NCI-H2107 treated with DMSO at 0.1 percent for 48 hours (cell line): ENCODE measurements around the gene COL26A1.
"Not testable (repeated sequence)": the region's sequence is repeated elsewhere in the genome, so short reads cannot be mapped to it uniquely, and the experiment has no call there.

Experiments
- DNase-seq: peaks from one replicate; lab custom pipeline; 2025; ENCODE audit not compliant: unreplicated experiment; lab: John Stamatoyannopoulos, UW

Gene COL26A1

DNA sequence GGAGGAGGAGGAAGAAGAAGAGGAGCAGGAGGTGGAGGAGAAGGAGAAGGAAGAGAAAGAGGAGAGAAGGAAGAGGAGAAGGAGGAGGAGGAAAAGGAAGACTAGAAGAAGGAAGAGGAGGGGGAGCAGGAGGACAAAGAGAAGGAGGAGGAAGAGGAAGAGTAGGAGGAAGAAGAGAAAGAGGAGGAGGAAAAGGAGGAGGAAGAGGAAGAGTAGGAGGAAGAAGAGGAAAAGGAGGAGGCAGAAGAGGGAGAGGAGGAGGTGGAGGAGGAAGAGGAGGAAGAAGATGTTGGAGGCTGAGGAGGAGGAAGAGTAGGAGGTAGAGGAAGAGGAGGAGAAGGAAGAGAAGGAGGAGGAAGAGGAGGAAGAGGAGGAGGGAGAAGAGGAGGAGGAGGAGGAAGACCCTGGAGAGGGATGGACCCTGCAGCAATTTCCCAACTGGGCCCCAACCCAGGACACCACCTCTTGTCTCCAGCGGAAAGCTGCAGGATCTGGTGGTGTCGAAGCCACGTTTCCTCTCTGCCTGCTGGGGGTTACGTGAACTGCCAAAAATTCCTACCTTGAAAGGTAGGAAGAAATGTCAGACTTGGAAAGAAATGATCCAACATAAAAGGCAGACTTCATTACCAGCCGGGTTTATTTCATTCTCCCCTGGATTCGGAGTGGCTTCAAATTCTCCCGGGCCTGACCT lies 38.9 kb downstream of the COL26A1 start:
- DNase-seq = no peak

GRCh38 chr7:101402081-101402779 lies 39.6 kb downstream of the COL26A1 start:
- no peak for DNase-seq

DNA sequence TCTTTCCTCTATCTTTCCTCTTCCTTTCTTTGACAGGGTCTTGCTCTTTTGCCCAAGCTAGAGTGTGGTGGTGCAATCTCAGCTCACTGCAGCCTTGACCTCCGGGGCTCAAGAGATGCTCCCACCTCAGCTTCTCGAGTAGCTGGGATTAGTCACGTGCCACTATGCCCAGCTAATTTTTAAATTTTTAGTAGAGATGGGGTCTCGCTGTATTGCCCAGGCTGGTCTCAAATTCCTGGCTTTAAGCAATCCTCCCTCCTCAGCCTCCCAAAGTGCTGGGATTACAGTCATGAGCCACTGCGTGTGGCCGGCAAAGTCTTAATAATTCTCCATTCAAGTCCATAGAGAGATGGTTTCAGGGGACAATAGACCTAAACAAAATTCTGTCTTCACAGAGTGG lies 40.2 kb downstream of the COL26A1 start:
- DNase-seq = no peak

GRCh38 chr7:101405474-101406067 lies 42.9 kb downstream of the COL26A1 start:
- DNase-seq = no peak

DNA sequence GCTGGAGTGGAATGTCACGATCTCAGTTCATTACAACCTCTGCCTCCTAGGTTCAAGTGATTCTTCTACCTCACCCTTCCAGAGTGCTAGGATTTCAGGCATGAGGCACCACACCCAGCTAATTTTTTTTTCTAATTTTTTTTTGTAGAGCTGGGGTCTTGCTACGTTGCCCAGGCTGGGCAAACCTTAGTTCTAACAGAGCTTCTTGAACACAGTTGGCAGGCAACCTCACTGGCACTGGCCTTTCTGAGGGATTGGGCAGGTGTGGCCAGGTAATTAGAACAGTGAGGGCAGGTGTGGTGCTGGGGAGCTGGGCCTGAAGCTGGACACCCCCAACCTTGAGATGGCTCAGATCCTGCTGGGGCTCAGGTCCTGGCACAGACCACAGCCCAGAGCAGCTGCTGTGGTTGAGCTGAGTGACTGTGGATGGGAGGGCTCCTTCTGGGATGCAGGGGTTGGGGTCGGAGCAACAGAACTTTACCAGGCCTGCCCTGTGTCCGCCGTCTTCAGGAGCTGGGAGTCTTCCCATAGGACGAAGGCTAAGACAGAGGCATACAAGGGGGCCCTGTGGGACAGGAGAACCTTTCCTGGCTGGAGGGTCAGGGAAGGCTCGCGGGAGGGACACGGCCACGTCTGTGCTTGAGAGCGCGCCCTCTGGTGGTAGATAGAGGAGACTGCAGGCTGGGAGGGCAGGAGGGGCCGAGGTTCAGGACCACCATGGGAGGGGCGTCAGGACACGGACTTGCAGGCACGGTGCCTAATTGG lies 48.2 kb downstream of the COL26A1 start:
- no peak for DNase-seq

DNA sequence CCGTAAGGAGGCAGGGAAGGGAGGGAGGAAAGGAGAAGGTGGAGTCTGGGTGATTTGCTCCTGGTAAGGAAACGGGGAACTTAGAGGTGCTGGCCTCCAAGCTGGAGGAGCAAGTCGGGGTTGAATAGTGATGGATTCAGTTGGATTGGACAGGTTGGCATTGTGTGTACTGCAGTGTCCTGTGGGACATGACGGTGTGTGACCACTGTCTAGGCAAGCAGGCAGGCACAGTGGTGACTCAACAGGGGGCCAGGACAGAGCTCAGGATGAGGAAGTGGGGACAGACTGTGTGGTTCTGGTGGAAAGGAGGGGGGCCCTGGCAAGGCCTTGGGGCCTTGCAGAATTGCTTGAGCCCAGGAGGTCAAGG lies 48.8 kb downstream of the COL26A1 start:
- DNase-seq = no peak

DNA sequence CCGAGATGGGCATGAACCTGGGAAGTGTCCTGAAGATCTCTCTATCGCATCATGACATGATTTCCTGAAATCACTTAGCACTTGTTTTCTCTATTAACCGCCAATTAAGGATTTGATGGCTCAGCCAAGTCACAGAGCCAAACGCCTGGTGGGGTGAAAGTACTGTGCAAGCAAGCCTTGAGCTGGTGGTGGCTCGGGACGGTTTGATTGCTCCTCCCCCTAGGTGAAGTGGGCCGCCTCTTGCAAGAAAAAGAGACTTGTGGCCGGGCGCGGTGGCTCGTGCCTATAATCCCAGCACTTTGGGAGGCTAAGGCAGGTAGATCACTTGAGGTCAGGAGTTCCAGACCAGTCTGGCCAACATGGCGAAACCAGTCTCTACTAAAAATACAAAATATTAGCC lies 50.3 kb downstream of the COL26A1 start:
- no peak for DNase-seq

- DNase-seq = no peak
Measured at GRCh38 chr7:101418694-101419093, 56.0 kb downstream of the COL26A1 start.

DNA sequence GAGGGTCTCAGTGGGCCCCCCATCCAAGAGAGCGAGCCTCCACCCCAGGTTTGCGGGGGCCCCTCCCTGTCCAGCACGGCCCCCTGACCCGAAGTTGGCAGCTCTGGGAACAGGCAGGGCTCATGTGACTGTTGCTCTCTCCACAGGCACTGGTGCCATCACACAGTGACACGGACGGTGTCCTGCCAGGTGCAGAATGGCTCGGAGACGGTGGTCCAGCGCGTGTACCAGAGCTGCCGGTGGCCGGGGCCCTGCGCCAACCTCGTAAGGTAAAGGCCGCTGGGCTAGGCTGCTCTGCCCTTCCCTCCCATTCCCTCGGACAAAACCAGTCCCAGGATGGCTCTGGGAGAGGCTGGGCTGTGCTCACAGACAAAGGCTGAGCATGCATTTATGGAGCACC lies 57.2 kb downstream of the COL26A1 start:
- DNase-seq = no peak

DNA sequence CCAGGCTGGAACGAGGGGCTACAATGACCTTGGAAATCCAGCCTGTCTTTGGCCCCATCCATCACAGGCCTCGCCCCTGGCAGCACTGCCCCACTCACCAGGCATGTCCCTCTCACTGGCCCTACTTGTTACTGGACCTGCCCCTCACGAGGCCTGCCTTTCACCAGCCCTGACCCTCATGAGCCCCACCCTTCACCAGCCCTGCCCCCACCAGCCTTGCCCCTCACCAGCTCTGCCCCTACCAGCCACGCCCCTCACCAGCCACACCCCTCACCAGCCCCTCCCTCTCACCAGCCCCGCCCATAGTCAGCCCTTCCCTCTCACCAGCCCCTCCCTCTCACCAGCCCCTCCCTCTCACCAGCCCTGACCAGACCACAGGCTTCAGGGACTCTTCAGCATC lies 57.8 kb downstream of the COL26A1 start:
- no peak for DNase-seq

GRCh38 chr7:101422356-101423195 lies 59.9 kb downstream of the COL26A1 start:
- DNase-seq = no peak

GRCh38 chr7:101426303-101427011 lies 63.8 kb downstream of the COL26A1 start:
- no peak for DNase-seq

GRCh38 chr7:101428093-101428866 lies 65.6 kb downstream of the COL26A1 start:
- no peak for DNase-seq

GRCh38 chr7:101432316-101432715 lies 69.6 kb downstream of the COL26A1 start:
- no peak for DNase-seq

- no peak for DNase-seq
Measured at GRCh38 chr7:101433688-101434087, 71.0 kb downstream of the COL26A1 start.

- DNase-seq = not testable (repeated sequence)
Measured at GRCh38 chr7:101434155-101434554, 71.5 kb downstream of the COL26A1 start.

DNA sequence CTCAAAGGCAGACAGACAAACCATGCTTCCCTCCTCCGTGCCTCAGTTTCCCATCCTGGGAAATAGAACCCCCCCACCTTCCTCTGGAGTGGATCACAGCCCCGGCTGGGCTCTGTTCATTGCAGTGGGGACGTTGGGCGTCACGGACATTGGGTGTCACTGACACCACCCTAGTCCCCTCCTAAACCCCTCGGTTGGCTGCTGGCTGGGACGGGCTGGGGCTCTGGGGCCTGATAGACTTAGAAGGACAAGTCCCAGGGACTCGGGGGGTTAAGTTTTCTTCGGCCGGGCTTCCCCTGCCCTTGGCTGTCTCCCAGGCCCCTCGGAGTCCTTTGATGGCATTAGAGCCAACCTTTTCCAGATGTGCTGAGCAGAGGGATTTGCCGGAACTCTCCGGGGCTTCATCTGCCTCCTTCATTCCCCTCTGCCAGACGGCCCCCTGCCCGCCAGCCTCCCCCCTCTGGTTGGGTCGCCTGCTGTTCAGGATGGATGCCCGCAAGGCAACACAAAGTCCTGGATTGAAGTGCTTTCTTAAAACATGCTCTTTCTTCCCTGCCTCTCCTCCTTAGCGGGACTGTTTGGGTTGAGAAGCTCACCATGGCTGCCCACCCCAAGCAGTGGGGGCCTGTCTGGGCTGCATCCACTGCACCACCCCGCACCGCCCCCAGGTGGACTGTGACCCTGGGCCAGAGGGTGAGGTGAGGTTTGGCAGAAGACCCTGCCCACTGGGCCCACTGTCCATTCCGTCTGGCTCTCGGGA lies 73.0 kb downstream of the COL26A1 start:
- DNase-seq = no peak

GRCh38 chr7:101436221-101436735 lies 73.6 kb downstream of the COL26A1 start:
- DNase-seq = no peak
